Ovary (tissue), 3 donors: ENCODE measurements around the gene SYN1.

Experiments
- CTCF ChIP-seq, 3 donors: fragments of 450-650 bp in 2 of 3; fragments of 200-600 bp in 1 of 3; IDR thresholded peaks; one replicate each; pipeline versions ENCODE4 v1.5.1 to v1.8.0; 2016 to 2022; ENCODE audit warnings: antibody characterized with exemption in 3 of 3, mild to moderate bottlenecking in 1 of 3
- EP300 ChIP-seq: sonication (generic); formaldehyde crosslinking; IDR thresholded peaks from one replicate; pipeline ENCODE4 v1.6.1; 2017; ENCODE audit warnings: antibody characterized with exemption
- POLR2A ChIP-seq: fragments of 450-650 bp; IDR thresholded peaks from one replicate; pipeline ENCODE4 v1.6.1; 2017; ENCODE audit warnings: antibody characterized with exemption, mild to moderate bottlenecking, moderate library complexity
- donor health status: DM: no; HTN: no; CAD: no.

- TF ChIP-seq POLR2A (no peak), CTCF (IDR thresholded peaks at IDR 0.05) (no peak), EP300 (no peak)
Measured at GRCh38 chrX:47605024-47605423, 14.6 kb downstream of the SYN1 start.
